OCI-LY7 (cell line): Measurements from ENCODE around the gene CYP24A1.

Experiments used
- EZH2phosphoT487 ChIP-seq: fragments of 200-600 bp; sonication (generic); IDR thresholded peaks from 2 replicates; pipeline ENCODE4 v1.6.1; 2018; ENCODE audit warnings: low read depth, borderline replicate concordance, mild to moderate bottlenecking, mixed run types, antibody characterized with exemption, low read length, moderate library complexity, mixed read lengths
- TF ChIP-seq, protein P1 (sequence below): fragments of 200-600 bp; sonication (generic); conservative IDR thresholded peaks from 2 replicates; pipeline ENCODE4 v1.5.1; 2014; ENCODE audit warnings: mild to moderate bottlenecking, antibody characterized with exemption, low read length, moderate library complexity, mixed read lengths

DNA sequence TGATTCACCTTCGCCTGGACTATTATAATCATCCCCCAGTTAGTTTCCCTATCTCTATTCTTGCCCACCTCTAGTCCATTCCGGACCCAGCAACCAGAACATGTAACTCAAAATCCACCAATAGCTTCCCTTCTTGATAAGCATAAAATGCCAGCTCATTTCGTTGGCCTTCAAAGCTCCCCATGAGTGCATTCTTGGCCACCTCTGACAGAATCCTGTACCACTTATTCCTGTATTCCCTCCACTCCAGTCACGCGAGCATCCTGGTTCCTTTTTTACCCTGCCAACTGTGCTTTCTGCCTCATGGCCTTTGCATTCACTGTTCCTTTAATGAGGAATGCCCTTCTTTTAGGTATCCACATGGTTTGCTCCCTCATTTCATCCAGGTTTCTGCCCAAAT, 36.7 kb downstream of the CYP24A1 start:
- TF ChIP-seq, protein P1, sequence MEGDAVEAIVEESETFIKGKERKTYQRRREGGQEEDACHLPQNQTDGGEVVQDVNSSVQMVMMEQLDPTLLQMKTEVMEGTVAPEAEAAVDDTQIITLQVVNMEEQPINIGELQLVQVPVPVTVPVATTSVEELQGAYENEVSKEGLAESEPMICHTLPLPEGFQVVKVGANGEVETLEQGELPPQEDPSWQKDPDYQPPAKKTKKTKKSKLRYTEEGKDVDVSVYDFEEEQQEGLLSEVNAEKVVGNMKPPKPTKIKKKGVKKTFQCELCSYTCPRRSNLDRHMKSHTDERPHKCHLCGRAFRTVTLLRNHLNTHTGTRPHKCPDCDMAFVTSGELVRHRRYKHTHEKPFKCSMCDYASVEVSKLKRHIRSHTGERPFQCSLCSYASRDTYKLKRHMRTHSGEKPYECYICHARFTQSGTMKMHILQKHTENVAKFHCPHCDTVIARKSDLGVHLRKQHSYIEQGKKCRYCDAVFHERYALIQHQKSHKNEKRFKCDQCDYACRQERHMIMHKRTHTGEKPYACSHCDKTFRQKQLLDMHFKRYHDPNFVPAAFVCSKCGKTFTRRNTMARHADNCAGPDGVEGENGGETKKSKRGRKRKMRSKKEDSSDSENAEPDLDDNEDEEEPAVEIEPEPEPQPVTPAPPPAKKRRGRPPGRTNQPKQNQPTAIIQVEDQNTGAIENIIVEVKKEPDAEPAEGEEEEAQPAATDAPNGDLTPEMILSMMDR = no peak
- no peak for TF ChIP-seq EZH2phosphoT487
